Measurements from ENCODE around the gene DDAH2.

DDAH2 gene

GRCh38 chr6:31691564-31692108, 37.5 kb downstream of the DDAH2 start:
- DNase-seq (ENCODE audit: extremely low read depth, low read depth), result no peak

DNA sequence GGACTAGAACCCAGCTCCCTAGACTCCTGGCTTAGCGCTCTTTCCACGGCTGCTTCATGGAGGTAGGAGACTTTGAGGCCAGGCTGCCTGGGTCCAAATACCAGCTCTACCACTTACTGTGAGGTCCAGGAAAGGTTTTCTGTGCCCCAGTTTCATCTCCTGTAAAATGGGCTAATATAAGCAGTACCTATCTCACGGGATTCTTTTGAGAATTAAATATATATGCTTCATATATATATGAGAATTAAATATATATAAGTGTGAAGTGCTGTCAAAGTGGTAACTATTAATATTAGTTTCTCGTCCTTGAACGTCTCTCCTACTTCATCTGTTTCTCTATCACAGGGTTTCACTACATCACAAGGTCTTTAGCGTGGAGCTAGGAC, 38.0 kb downstream of the DDAH2 start:
- TF ChIP-seq, protein P1, sequence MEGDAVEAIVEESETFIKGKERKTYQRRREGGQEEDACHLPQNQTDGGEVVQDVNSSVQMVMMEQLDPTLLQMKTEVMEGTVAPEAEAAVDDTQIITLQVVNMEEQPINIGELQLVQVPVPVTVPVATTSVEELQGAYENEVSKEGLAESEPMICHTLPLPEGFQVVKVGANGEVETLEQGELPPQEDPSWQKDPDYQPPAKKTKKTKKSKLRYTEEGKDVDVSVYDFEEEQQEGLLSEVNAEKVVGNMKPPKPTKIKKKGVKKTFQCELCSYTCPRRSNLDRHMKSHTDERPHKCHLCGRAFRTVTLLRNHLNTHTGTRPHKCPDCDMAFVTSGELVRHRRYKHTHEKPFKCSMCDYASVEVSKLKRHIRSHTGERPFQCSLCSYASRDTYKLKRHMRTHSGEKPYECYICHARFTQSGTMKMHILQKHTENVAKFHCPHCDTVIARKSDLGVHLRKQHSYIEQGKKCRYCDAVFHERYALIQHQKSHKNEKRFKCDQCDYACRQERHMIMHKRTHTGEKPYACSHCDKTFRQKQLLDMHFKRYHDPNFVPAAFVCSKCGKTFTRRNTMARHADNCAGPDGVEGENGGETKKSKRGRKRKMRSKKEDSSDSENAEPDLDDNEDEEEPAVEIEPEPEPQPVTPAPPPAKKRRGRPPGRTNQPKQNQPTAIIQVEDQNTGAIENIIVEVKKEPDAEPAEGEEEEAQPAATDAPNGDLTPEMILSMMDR (IDR thresholded peaks at IDR 0.05; ENCODE audit: low read depth, low read length), result no peak
- no peak for DNase-seq (ENCODE audit: extremely low read depth, low read depth)

More at GRCh38 chr6:31691564-31692108, 37.5 kb downstream of the DDAH2 start:
- TF ChIP-seq, protein P1 (IDR thresholded peaks at IDR 0.05; ENCODE audit: low read depth, low read length), result no peak

DNA sequence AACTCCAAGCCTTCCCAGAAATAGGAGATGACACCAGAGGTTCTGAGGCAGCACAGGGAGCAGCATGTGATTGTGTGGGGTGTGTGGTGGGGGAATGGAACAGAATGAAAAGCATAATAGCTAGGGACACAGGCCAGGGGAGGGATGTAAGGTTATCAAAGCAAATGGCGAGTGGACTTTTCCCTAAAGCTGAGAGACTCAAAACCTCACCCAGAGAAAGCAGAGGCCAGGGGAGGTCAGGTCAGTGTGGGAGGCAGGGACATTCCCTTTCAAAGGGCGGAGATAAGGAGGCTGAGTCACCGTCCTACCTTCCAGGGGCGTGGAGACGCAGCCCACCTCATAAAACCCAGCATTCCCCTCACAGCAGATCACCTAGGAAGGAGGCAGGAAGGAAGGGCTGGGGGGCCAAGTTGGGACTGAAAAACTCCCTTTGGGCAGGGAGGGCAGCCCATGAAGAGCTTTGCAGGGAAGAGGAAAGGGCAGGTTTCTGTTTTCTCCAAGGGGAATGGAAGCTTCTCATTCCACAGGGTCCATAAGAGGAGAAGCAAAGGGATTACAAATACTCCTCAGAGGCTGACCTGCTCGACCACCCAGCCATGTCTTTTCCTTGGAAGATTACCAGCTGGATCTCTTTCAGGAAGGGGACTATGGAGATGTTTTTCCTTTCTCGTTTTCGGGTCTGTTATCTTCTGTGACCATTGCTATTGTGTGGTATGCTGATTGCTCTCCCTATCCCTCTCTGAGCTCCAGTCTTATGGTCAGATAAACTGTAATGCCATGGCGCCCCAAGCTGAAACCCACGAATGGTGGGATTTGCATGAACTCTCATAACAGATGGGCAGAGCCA, 38.6 kb downstream of the DDAH2 start:
- no peak for DNase-seq (ENCODE audit: extremely low read depth, low read depth)
- TF ChIP-seq, protein P1 (IDR thresholded peaks at IDR 0.05; ENCODE audit: low read depth, low read length), result no peak

GRCh38 chr6:31689249-31690110, 39.6 kb downstream of the DDAH2 start:
- no peak for DNase-seq (ENCODE audit: extremely low read depth, low read depth)
- TF ChIP-seq, protein P1 (IDR thresholded peaks at IDR 0.05; ENCODE audit: low read depth, low read length), result peak; percentile 31

- TF ChIP-seq, protein P1 (IDR thresholded peaks at IDR 0.05; ENCODE audit: low read depth, low read length), result no peak
- no peak for DNase-seq (ENCODE audit: extremely low read depth, low read depth)
Observed at GRCh38 chr6:31687860-31688693, 41.0 kb downstream of the DDAH2 start.

GRCh38 chr6:31687321-31687720, 41.8 kb downstream of the DDAH2 start:
- TF ChIP-seq, protein P1 (IDR thresholded peaks at IDR 0.05; ENCODE audit: low read depth, low read length), result no peak
- DNase-seq (ENCODE audit: extremely low read depth, low read depth), result no peak

Data from AG09319 (cell line).